ENCODE measurements around the gene UBR3. TPM values are rescaled to one million over a fixed set of nuclear protein-coding genes. Genes with fewer than 3 reads are reported as not detected.

Gene UBR3
- total and polyA plus RNA-seq, 2 of the 4 experiments (the other 2 are of a cell fraction), result 10.0 to 33.9 TPM

GRCh38 chr2:170084820-170085491, 257.7 kb downstream of the UBR3 start:
- TF ChIP-seq RCOR1 (IDR thresholded peaks at IDR 0.05; ENCODE audit: insufficient replicate concordance, low read length), result no peak
- TF ChIP-seq ELK1 (IDR thresholded peaks at IDR 0.05; ENCODE audit: borderline replicate concordance, low read depth, low read length), result no peak
- no peak for TF ChIP-seq RFX5 (IDR thresholded peaks at IDR 0.05; ENCODE audit: low read depth, low read length)
- TF ChIP-seq POLR2A (IDR thresholded peaks at IDR 0.05; ENCODE audit: low read depth, low read length), result no peak
- TF ChIP-seq USF2 (IDR thresholded peaks at IDR 0.05; ENCODE audit: low read depth, low read length), result no peak
- no peak for TF ChIP-seq MXI1 (IDR thresholded peaks at IDR 0.05; ENCODE audit: borderline replicate concordance, low read depth, low read length)
- no peak for TF ChIP-seq CTCF (conservative IDR thresholded peaks at IDR 0.05; ENCODE audit: low read depth, low read length)
- no peak for TF ChIP-seq NFE2L2 (IDR thresholded peaks at IDR 0.05; ENCODE audit: low read depth, low read length)
- no peak for TF ChIP-seq BHLHE40 (IDR thresholded peaks at IDR 0.05; ENCODE audit: low read depth, low read length)
- no peak for TF ChIP-seq RAD21 (IDR thresholded peaks at IDR 0.05; ENCODE audit: low read length)
- TF ChIP-seq CHD1 (IDR thresholded peaks at IDR 0.05; ENCODE audit: low read depth, low read length), result no peak
- TF ChIP-seq SMC3 (IDR thresholded peaks at IDR 0.05; ENCODE audit: low read depth, low read length), result no peak
- TF ChIP-seq MAFK (IDR thresholded peaks at IDR 0.05; ENCODE audit: low read depth, low read length), result no peak
- TF ChIP-seq FOS (IDR thresholded peaks at IDR 0.05; ENCODE audit: low read depth, low read length), result no peak
- no peak for TF ChIP-seq CEBPB (IDR thresholded peaks at IDR 0.05; ENCODE audit: low read depth, low read length)
- TF ChIP-seq MAZ (IDR thresholded peaks at IDR 0.05; ENCODE audit: borderline replicate concordance, low read depth, low read length), result no peak
- H2AFZ ChIP-seq (replicated peaks; ENCODE audit: low read length, poor library complexity), result no peak overlapping the region
- H2BK120ac ChIP-seq (ENCODE audit: low read depth, low read length), result no peak overlapping the region
- no peak overlapping the region for H3K4me3 ChIP-seq (ENCODE audit: insufficient read depth, low read depth, low read length)
- no peak overlapping the region for H3K23ac ChIP-seq (ENCODE audit: low read depth, low read length)
- H4K8ac ChIP-seq (ENCODE audit: low read depth in 2 of 2, low read length in 2 of 2), result no peak overlapping the region
- no peaks in the 10 kb centered on the region for H3K9me3 ChIP-seq (ENCODE audit: control insufficient read depth, insufficient read depth, low read length)
- no peak overlapping the region for H2BK20ac ChIP-seq (ENCODE audit: low read depth, low read length)
- no peaks in the 10 kb centered on the region for H3K4me1 ChIP-seq (ENCODE audit: control insufficient read depth, insufficient read depth, low read length)
- no peak overlapping the region for H3K27ac ChIP-seq (ENCODE audit: insufficient read depth, low read length)
- H3K4me2 ChIP-seq (ENCODE audit: low read depth, low read length), result no peak overlapping the region
- no peak overlapping the region for H2AK9ac ChIP-seq (replicated peaks; ENCODE audit: low read depth, low read length, poor library complexity)
- dilution Hi-C loops (cut with HindIII; ENCODE audit: low sequenced_read_pairs, unreplicated experiment), result no loop called here
- CTCF ChIA-PET, result interaction anchor here (1.6 kb wide), 1 partner anchor 12 kb away, joined by 3 read pairs; no protein-coding TSS in a partner anchor
- in situ Hi-C loops (cut with MboI; ENCODE audit: low sequenced_read_pairs), result no loop called here
- H3K36me3 ChIP-seq (ENCODE audit: control insufficient read depth, insufficient read depth, low read length), result peaks cover 5% of the 10 kb centered on the region; the same call in 1 of the 2 replicates
- H3K18ac ChIP-seq (ENCODE audit: low read depth, low read length), result no peak overlapping the region
- no peak overlapping the region for H2BK5ac ChIP-seq (ENCODE audit: low read depth, low read length, poor library complexity, severe bottlenecking)
- H3K27me3 ChIP-seq (ENCODE audit: control insufficient read depth, insufficient read depth, low read length), result no peaks in the 10 kb centered on the region
- no peak for DNase-seq
- POLR2A ChIA-PET (ENCODE audit: unreplicated experiment), result no interaction called here
- no peaks in the 10 kb centered on the region for H4K20me1 ChIP-seq (ENCODE audit: insufficient read depth, low read length)
- no peaks in the 10 kb centered on the region for H3K79me1 ChIP-seq (ENCODE audit: low read depth in 1 of 2, low read length in 2 of 2)
- intact Hi-C loops (cut with micrococcal nuclease), result no loop called here
- no peak overlapping the region for H3K14ac ChIP-seq (replicated peaks; ENCODE audit: low read depth, low read length)
- no peak for ATAC-seq (ENCODE audit: low read depth)
- no peak overlapping the region for H4K91ac ChIP-seq (ENCODE audit: insufficient read depth, low read depth, low read length)
- no TSS peak for BruUV-seq (replicated peaks)
- H3K56ac ChIP-seq (ENCODE audit: extremely low read depth, insufficient read depth, low read length), result no peak overlapping the region
- H3K9me1 ChIP-seq (ENCODE audit: insufficient read depth, low read length), result 0 out of 2 replicates have a peak, but pooled peaks cover 3% of the 10 kb centered on the region
- no CpG with 5 or more reads among the region's 2 CpGs for WGBS, 2 experiments (ENCODE audit: extremely low coverage in 2 of 2, insufficient read length in 1 of 2)
- no peak overlapping the region for H3K4ac ChIP-seq (ENCODE audit: low read depth, low read length)
- H4K5ac ChIP-seq (ENCODE audit: low read depth, low read length), result no peak overlapping the region
- H3K9ac ChIP-seq (ENCODE audit: low read depth, low read length), result no peak overlapping the region
- no peak overlapping the region for H2AK5ac ChIP-seq (ENCODE audit: low read depth, low read length)
- H2BK15ac ChIP-seq (ENCODE audit: low read depth, low read length), result no peak overlapping the region
